IgD-negative memory B cell (primary cell): ENCODE measurements around the gene NPHP1. TPM values are rescaled to one million over a fixed set of nuclear protein-coding genes. Genes with fewer than 3 reads are reported as not detected.
"Not testable (repeated sequence)": the region's sequence is repeated elsewhere in the genome, so short reads cannot be mapped to it uniquely, and the experiment has no call there.

ENCODE experiments used
- H3K27ac Mint-ChIP-seq, 3 donors: one replicate each; pipeline ENCODE4 v1.8.0; 2020 to 2022; ENCODE audit warnings: mild to moderate bottlenecking in 3 of 3, mixed read lengths in 3 of 3, moderate library complexity in 1 of 3
- H3K27me3 Mint-ChIP-seq: one replicate; pipeline ENCODE4 v1.8.0; 2021; ENCODE audit warnings: mixed read lengths
- H3K36me3 Mint-ChIP-seq: one replicate; pipeline ENCODE4 v1.8.0; 2020; ENCODE audit warnings: mild to moderate bottlenecking, mixed read lengths
- H3K4me1 Mint-ChIP-seq, 3 donors: one replicate each; pipeline ENCODE4 v1.8.0; 2020 to 2022; ENCODE audit warnings: mixed read lengths in 3 of 3, mild to moderate bottlenecking in 1 of 3
- H3K4me3 Mint-ChIP-seq, 4 donors: one replicate each; pipeline ENCODE4 v1.8.0; 2020 to 2022; ENCODE audit warnings: mild to moderate bottlenecking in 4 of 4, mixed read lengths in 4 of 4, moderate library complexity in 3 of 4
- H3K9me3 Mint-ChIP-seq, 3 donors: one replicate each; pipeline ENCODE4 v1.8.0; 2020 to 2021; ENCODE audit warnings: mixed read lengths in 3 of 3, mild to moderate bottlenecking in 1 of 3
- polyA plus RNA-seq: library from polyadenylated mRNA; unstranded; fragments of 300-500 nt; fragmentation: Illumina TruSeq; gene quantifications from one replicate; pipeline ENCODE4 v1.2.3, GENCODE V29; 2021

Gene NPHP1
- polyA plus RNA-seq, 1 donor from 2014 or later, result 2.1 TPM

GRCh38 chr2:110106642-110107041, 98.2 kb downstream of the NPHP1 start:
- Mint-ChIP-seq H3K27ac (no peak overlapping the region), H3K27me3 (peaks cover 35% of the 10 kb centered on the region), H3K9me3 (peaks cover 0 to 4% (median 1%) of the 10 kb centered on the region in 3 donors), H3K4me1 (no peaks in the 10 kb centered on the region), H3K4me3 (no peak overlapping the region), H3K36me3 (no peaks in the 10 kb centered on the region)

GRCh38 chr2:110105608-110106467, 99.0 kb downstream of the NPHP1 start:
- no peaks in the 10 kb centered on the region for H3K36me3 Mint-ChIP-seq
- peaks cover 35% of the 10 kb centered on the region for H3K27me3 Mint-ChIP-seq
- no peak overlapping the region for H3K27ac Mint-ChIP-seq
- H3K9me3 Mint-ChIP-seq, result peaks cover 0 to 4% (median 0%) of the 10 kb centered on the region in 3 donors
- H3K4me1 Mint-ChIP-seq, result no peaks in the 10 kb centered on the region
- no peak overlapping the region for H3K4me3 Mint-ChIP-seq

GRCh38 chr2:110105183-110105582, 99.6 kb downstream of the NPHP1 start:
- peaks cover 0 to 4% (median 0%) of the 10 kb centered on the region in 3 donors for H3K9me3 Mint-ChIP-seq
- H3K27me3 Mint-ChIP-seq, result peaks cover 35% of the 10 kb centered on the region
- H3K4me3 Mint-ChIP-seq, result no peak overlapping the region
- H3K4me1 Mint-ChIP-seq, result peaks cover 0 to 1% (median 0%) of the 10 kb centered on the region in 3 donors
- H3K27ac Mint-ChIP-seq, result peak overlapping the region in 1 of 3 donors; percentile 69
- no peaks in the 10 kb centered on the region for H3K36me3 Mint-ChIP-seq

GRCh38 chr2:110104025-110104771, 100.6 kb downstream of the NPHP1 start:
- Mint-ChIP-seq H3K9me3 (peaks cover 0 to 7% (median 0%) of the 10 kb centered on the region in 3 donors), H3K4me1 (peaks cover 0 to 1% (median 0%) of the 10 kb centered on the region in 3 donors), H3K27me3 (peaks cover 35% of the 10 kb centered on the region), H3K4me3 (peak overlapping the region in 1 of 4 donors; percentile 36), H3K36me3 (peaks cover 3% of the 10 kb centered on the region), H3K27ac (no peak overlapping the region)

- Mint-ChIP-seq H3K4me3 (peak overlapping the region in 1 of 4 donors; percentile 45), H3K36me3 (peaks cover 3% of the 10 kb centered on the region), H3K27me3 (peaks cover 32% of the 10 kb centered on the region), H3K9me3 (peaks cover under 1 to 7% (median 2%) of the 10 kb centered on the region in 3 donors), H3K27ac (no peak overlapping the region), H3K4me1 (peaks cover 0 to 1% (median 0%) of the 10 kb centered on the region in 3 donors)
These were observed 101.5 kb downstream of the NPHP1 start for GRCh38 chr2:110103061-110103961.

GRCh38 chr2:110101901-110102803, 102.7 kb downstream of the NPHP1 start:
- no peak overlapping the region for H3K27ac Mint-ChIP-seq
- peaks cover 3% of the 10 kb centered on the region for H3K36me3 Mint-ChIP-seq
- H3K4me1 Mint-ChIP-seq, result peaks cover 0 to 1% (median 0%) of the 10 kb centered on the region in 3 donors
- H3K9me3 Mint-ChIP-seq, result peaks cover 3 to 7% (median 4%) of the 10 kb centered on the region in 3 donors
- peaks cover 28% of the 10 kb centered on the region for H3K27me3 Mint-ChIP-seq
- H3K4me3 Mint-ChIP-seq, result no peak overlapping the region

- Mint-ChIP-seq H3K36me3 (peaks cover 3% of the 10 kb centered on the region), H3K9me3 (peaks cover 3 to 4% (median 3%) of the 10 kb centered on the region in 3 donors), H3K4me1 (peaks cover 0 to 1% (median 0%) of the 10 kb centered on the region in 3 donors), H3K27ac (no peak overlapping the region), H3K27me3 (peaks cover 24% of the 10 kb centered on the region), H3K4me3 (no peak overlapping the region)
These were observed 103.5 kb downstream of the NPHP1 start for GRCh38 chr2:110101280-110101844.

- H3K9me3 Mint-ChIP-seq, H3K4me1 Mint-ChIP-seq: not testable (repeated sequence)
- H3K27me3 Mint-ChIP-seq, result peaks cover 23% of the 10 kb centered on the region
These were observed 103.9 kb downstream of the NPHP1 start for GRCh38 chr2:110100880-110101279.

GRCh38 chr2:110100480-110100879, 104.3 kb downstream of the NPHP1 start:
- peaks cover 23% of the 10 kb centered on the region for H3K27me3 Mint-ChIP-seq
- peaks cover 3 to 4% (median 3%) of the 10 kb centered on the region in 3 donors for H3K9me3 Mint-ChIP-seq
- no peak overlapping the region for H3K27ac Mint-ChIP-seq
- H3K4me3 Mint-ChIP-seq, result no peak overlapping the region
- H3K36me3 Mint-ChIP-seq, result peaks cover 3% of the 10 kb centered on the region
- peaks cover 0 to 1% (median 0%) of the 10 kb centered on the region in 3 donors for H3K4me1 Mint-ChIP-seq

More at GRCh38 chr2:110100880-110101279, 103.9 kb downstream of the NPHP1 start:
- H3K27ac Mint-ChIP-seq, H3K36me3 Mint-ChIP-seq, H3K4me3 Mint-ChIP-seq: not testable (repeated sequence)

- Mint-ChIP-seq H3K4me3 (no peak overlapping the region), H3K9me3 (peaks cover 3 to 4% (median 3%) of the 10 kb centered on the region in 3 donors), H3K27ac (no peak overlapping the region), H3K4me1 (peaks cover 0 to 1% (median 0%) of the 10 kb centered on the region in 3 donors), H3K27me3 (peaks cover 16% of the 10 kb centered on the region), H3K36me3 (peaks cover 3% of the 10 kb centered on the region)
These were observed 105.2 kb downstream of the NPHP1 start for GRCh38 chr2:110099471-110100225.

- no peak overlapping the region for H3K27ac Mint-ChIP-seq
- H3K4me1 Mint-ChIP-seq, result peaks cover 0 to 1% (median 0%) of the 10 kb centered on the region in 3 donors
- peaks cover 3 to 4% (median 3%) of the 10 kb centered on the region in 3 donors for H3K9me3 Mint-ChIP-seq
- H3K4me3 Mint-ChIP-seq, result no peak overlapping the region
- H3K27me3 Mint-ChIP-seq, result peaks cover 10% of the 10 kb centered on the region
- peaks cover 3% of the 10 kb centered on the region for H3K36me3 Mint-ChIP-seq
These were observed 105.8 kb downstream of the NPHP1 start for GRCh38 chr2:110099038-110099425.

GRCh38 chr2:110097506-110098220, 107.2 kb downstream of the NPHP1 start:
- H3K9me3 Mint-ChIP-seq, result peaks cover 3 to 4% (median 3%) of the 10 kb centered on the region in 3 donors
- H3K36me3 Mint-ChIP-seq, result peaks cover 3% of the 10 kb centered on the region

More at GRCh38 chr2:110097506-110098220, 107.2 kb downstream of the NPHP1 start:
- Mint-ChIP-seq H3K4me3 (no peak overlapping the region), H3K4me1 (peaks cover 0 to 1% (median 0%) of the 10 kb centered on the region in 3 donors), H3K27me3 (peaks cover 5% of the 10 kb centered on the region), H3K27ac (peak overlapping the region in 1 of 3 donors; percentile 59)
